Lower leg skin (tissue), 4 donors: Measurements from ENCODE around the gene DDX6. TPM values are rescaled to one million over a fixed set of nuclear protein-coding genes. Genes with fewer than 3 reads are reported as not detected.

Experiments
- DNase-seq, 2 donors: peaks; one replicate each; pipeline ENCODE4 v3.0.0-alpha.2; 2019; ENCODE audit warnings: low spot score in 2 of 2
- H3K4me3 ChIP-seq: fragments of 200-600 bp; sonication (generic); 2 replicates; pipeline ENCODE4 v1.5.1; 2017; ENCODE audit warnings: mild to moderate bottlenecking, low read depth; ENCODE audit not compliant: poor library complexity, severe bottlenecking
- POLR2A ChIP-seq, 2 donors: fragments of 450-650 bp; IDR thresholded peaks; one replicate each; pipeline ENCODE4 v1.6.1; 2016 to 2017; ENCODE audit warnings: antibody characterized with exemption in 2 of 2, mild to moderate bottlenecking in 1 of 2, moderate library complexity in 1 of 2
- WGBS, 2 donors: methylation state at CpG; one replicate each; pipeline ENCODE4 v1.1.5; 2018; 5-methylcytosine and 5-hydroxymethylcytosine counted together
- intact Hi-C: fragments of 100-400 bp; cut with DNase I; formaldehyde crosslinking; loops from one replicate; pipeline ENCODE4 v1.15.0; 2023; ENCODE audit warnings: low total_unique reads
- total RNA-seq, 4 donors: library from RNA; depleted of rRNA; stranded (reverse); fragments of >200 nt; gene quantifications; one replicate each; pipeline ENCODE4 v1.1.0, GENCODE V29; 2016
- TF ChIP-seq, protein P1 (sequence below), 3 donors: fragments of 450-650 bp; IDR thresholded peaks; one replicate each; pipeline ENCODE4 v1.5.1; 2016; ENCODE audit warnings: antibody characterized with exemption in 3 of 3, mild to moderate bottlenecking in 3 of 3, moderate library complexity in 2 of 3

The DDX6 gene
- total RNA-seq, 4 donors from 2014 or later: 71.8 to 117 (median 88.6) TPM

DNA sequence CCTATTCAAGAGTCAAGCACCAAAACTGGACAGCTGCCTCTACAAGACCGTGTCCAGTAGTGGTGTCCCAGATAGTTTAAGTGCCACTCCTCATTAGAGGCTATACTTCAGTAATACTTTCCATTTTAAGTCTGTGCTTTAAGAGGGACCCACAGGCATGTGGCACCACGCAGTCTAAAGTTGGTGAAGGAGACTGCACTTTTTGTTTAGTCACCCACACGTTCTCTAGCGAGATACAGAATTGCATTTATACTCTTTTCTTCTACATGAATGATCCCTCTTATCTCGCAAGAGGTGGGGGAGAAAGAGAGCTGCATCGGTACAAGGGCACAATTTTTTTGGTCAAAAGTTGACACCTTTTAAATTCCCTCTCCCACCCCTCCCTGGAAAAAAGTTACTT lies 41.5 kb downstream of the DDX6 start:
- no peak for DNase-seq
- TF ChIP-seq POLR2A (IDR thresholded peaks at IDR 0.05): no peak
- TF ChIP-seq, protein P1, sequence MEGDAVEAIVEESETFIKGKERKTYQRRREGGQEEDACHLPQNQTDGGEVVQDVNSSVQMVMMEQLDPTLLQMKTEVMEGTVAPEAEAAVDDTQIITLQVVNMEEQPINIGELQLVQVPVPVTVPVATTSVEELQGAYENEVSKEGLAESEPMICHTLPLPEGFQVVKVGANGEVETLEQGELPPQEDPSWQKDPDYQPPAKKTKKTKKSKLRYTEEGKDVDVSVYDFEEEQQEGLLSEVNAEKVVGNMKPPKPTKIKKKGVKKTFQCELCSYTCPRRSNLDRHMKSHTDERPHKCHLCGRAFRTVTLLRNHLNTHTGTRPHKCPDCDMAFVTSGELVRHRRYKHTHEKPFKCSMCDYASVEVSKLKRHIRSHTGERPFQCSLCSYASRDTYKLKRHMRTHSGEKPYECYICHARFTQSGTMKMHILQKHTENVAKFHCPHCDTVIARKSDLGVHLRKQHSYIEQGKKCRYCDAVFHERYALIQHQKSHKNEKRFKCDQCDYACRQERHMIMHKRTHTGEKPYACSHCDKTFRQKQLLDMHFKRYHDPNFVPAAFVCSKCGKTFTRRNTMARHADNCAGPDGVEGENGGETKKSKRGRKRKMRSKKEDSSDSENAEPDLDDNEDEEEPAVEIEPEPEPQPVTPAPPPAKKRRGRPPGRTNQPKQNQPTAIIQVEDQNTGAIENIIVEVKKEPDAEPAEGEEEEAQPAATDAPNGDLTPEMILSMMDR (IDR thresholded peaks at IDR 0.05): no peak
- intact Hi-C loops: no loop called here
- 80 to 84% methylated on average over 6 of the region's 6 CpGs for WGBS, 2 donors
- no peak overlapping the region for H3K4me3 ChIP-seq

DNA sequence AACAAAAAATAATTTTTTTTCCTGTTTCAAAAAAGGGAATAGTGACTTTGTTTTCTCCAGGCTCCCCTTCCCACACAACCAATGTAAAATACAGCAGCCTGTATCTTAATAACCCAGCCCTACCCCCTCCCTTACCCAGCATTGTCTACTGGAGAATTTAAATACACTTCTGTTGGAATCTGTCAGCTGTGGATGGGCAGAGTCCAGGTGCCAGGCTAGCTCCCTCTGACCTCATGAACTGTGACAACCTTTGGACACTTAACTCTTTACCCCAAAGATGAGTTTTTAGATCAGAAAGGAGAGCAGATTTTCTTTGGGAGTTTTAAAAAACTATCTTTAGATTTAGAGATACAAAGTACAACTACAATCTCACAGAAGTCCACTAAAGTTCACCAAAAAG lies 42.9 kb downstream of the DDX6 start:
- no peak overlapping the region for H3K4me3 ChIP-seq
- intact Hi-C loops: no loop called here
- no peak for TF ChIP-seq POLR2A (IDR thresholded peaks at IDR 0.05)
- TF ChIP-seq, protein P1 (IDR thresholded peaks at IDR 0.05): no peak
- DNase-seq: no peak

- TF ChIP-seq, protein P1 (IDR thresholded peaks at IDR 0.05): no peak
- TF ChIP-seq POLR2A (IDR thresholded peaks at IDR 0.05): no peak
- H3K4me3 ChIP-seq: no peak overlapping the region
- intact Hi-C loops: no loop called here
- 77 to 86% methylated on average over 5 of the region's 5 CpGs for WGBS, 2 donors
- no peak for DNase-seq
Observed at GRCh38 chr11:118746988-118747585, 43.9 kb downstream of the DDX6 start.

DNA sequence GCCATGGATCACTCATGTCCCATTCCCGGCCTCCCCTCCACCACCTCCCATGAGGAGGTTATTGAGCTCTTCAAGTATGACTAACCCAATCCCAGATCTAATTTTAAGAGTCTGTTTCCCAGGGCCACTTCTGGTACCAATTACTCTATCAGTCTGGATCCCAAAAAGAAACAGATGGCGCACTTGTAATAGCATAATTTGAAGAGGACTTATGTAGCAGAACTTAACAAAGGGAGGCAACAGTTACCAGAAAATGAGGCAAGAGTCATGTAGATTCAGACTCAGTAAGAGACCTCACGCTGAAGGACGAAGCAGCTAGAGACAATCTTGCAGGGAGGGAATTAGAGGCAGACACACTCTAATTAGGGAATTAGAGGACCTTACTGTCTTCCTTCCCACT lies 46.9 kb downstream of the DDX6 start:
- TF ChIP-seq, protein P1 (IDR thresholded peaks at IDR 0.05): no peak
- no peak for TF ChIP-seq POLR2A (IDR thresholded peaks at IDR 0.05)
- 61 to 75% methylated on average over 4 of the region's 4 CpGs for WGBS, 2 donors
- H3K4me3 ChIP-seq: no peak overlapping the region
- intact Hi-C loops: no loop called here
- DNase-seq: no peak

GRCh38 chr11:118742304-118742703 lies 48.7 kb downstream of the DDX6 start:
- 96% methylated on average over 6 of the region's 6 CpGs for WGBS, 2 donors
- H3K4me3 ChIP-seq: no peak overlapping the region
- intact Hi-C loops: no loop called here
- TF ChIP-seq, protein P1 (IDR thresholded peaks at IDR 0.05): no peak
- no peak for TF ChIP-seq POLR2A (IDR thresholded peaks at IDR 0.05)
- no peak for DNase-seq

DNA sequence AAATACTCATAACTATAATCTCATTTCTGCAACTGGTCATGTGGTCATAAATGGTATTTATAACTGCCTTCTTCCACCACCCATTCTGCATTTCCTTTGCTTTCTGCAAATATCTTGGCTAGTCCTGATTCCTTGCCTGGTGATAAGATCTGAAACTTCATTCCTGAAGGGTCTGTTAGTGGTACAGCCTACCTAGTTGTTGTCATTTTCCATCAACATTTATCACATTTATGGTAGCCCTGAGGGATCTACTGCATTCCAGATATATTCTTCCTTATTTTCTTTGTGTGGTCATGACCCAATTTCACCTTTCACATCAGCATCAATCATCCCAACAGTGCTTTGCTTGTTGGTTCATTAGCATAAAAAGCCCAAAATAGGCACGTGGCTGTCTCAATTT lies 50.1 kb downstream of the DDX6 start:
- TF ChIP-seq POLR2A (IDR thresholded peaks at IDR 0.05): no peak
- TF ChIP-seq, protein P1 (IDR thresholded peaks at IDR 0.05): no peak
- H3K4me3 ChIP-seq: no peak overlapping the region
- WGBS, 2 donors: 33 to 43% methylated on average over 1 of the region's 1 CpG
- DNase-seq: no peak
- intact Hi-C loops: no loop called here
